ENCODE measurements around the gene PTPRM. TPM values are rescaled to one million over a fixed set of nuclear protein-coding genes. Genes with fewer than 3 reads are reported as not detected.

The PTPRM gene
- total RNA-seq, 1 donor from 2014 or later = 11.5 TPM

DNA sequence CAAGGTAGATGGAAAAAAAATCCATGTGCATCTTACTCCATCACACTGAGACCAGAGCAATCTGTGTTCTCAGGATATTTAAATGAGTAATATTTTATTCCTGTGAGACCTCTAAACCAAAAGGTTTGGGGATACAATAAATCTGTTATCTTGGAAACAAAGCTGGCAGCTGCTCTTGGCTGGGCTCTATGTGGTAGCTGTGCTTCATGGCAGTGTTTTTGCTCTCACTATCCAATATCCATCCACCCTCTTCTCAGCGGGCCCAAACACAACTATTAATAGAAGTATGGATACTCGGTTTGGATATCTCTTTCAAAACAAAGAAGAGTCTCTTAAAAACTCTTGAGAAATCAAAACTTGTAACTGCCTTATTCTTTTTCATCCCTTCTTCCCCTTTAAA lies 797.3 kb downstream of the PTPRM start:
- H3K4me1 Mint-ChIP-seq = no peaks in the 10 kb centered on the region
- H3K36me3 Mint-ChIP-seq (ENCODE audit: low read depth) = no peaks in the 10 kb centered on the region
- peaks cover 21% of the 10 kb centered on the region for H3K27me3 Mint-ChIP-seq
- no peak overlapping the region for H3K27ac Mint-ChIP-seq
- no peak for DNase-seq
- intact Hi-C loops (cut with micrococcal nuclease) = no loop called here
- no peak overlapping the region for H3K4me3 Mint-ChIP-seq
- no peaks in the 10 kb centered on the region for H3K9me3 Mint-ChIP-seq

DNA sequence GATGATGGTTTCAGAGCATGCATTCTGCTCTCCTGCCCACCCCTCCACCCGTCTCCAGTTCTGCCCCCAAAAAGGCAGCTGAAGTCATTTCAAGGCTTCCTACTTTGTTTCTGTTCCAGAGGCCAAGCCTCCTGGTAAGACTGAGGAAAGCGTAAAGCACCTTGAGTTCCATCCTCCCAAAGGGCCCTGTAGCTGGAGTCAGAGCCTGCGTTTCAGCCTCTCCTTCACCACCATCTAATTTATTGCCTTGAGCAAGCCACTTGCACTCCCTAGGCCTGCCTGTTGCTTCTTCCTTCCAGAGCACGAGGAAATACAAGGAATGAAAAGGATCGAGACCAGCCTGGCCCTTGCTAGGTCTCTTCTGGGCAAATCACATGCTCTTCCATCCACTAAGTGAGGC lies 797.9 kb downstream of the PTPRM start:
- H3K9me3 Mint-ChIP-seq = no peaks in the 10 kb centered on the region
- H3K4me3 Mint-ChIP-seq = no peak overlapping the region
- no peak for DNase-seq
- intact Hi-C loops (cut with micrococcal nuclease) = no loop called here
- H3K27me3 Mint-ChIP-seq = peaks cover 21% of the 10 kb centered on the region
- no peaks in the 10 kb centered on the region for H3K4me1 Mint-ChIP-seq
- H3K27ac Mint-ChIP-seq = no peak overlapping the region
- no peaks in the 10 kb centered on the region for H3K36me3 Mint-ChIP-seq (ENCODE audit: low read depth)

DNA sequence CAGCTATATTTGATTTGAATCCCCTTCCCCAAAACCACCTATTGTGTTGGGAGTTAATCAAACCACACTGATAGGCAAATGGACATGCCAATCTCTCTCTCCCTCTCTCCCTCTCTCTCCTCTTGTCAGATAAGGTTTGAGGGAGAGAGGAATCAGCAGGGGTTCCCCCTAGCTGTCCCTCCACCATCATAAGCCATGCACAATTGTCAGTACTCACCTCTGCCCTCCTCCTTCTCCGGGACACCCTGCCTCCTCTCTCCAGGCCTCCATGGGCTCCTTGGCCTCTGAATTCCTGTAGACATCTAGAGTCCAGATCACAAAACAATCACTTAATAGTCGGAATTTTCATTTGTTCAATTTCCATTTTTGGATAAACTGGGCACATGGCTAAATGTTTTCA lies 798.4 kb downstream of the PTPRM start:
- H3K4me1 Mint-ChIP-seq = no peaks in the 10 kb centered on the region
- H3K4me3 Mint-ChIP-seq = no peak overlapping the region
- H3K9me3 Mint-ChIP-seq = no peaks in the 10 kb centered on the region
- DNase-seq = no peak
- H3K27me3 Mint-ChIP-seq = peaks cover 21% of the 10 kb centered on the region
- intact Hi-C loops (cut with micrococcal nuclease) = no loop called here
- no peaks in the 10 kb centered on the region for H3K36me3 Mint-ChIP-seq (ENCODE audit: low read depth)
- H3K27ac Mint-ChIP-seq = no peak overlapping the region

DNA sequence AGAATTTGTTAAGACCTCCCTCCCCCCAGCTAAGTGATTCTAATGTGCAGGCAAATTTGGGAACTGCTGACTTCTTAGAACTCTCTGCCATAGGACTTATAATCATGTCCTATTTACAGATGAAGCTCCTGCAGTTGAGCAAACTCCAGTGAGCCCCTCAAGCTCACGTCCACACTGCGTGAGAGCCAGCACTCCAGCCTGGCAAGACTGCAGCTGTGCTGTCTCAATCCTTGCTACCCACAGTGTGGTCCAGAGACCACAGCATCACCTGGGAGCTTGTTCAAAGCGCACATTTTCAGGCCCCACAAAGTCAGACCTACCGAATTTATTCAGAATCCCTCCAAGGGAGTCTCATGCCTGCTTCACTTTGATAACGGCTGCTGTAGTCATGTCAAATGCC lies 799.0 kb downstream of the PTPRM start:
- peaks cover 21% of the 10 kb centered on the region for H3K27me3 Mint-ChIP-seq
- H3K27ac Mint-ChIP-seq = no peak overlapping the region
- no peaks in the 10 kb centered on the region for H3K4me1 Mint-ChIP-seq
- no peaks in the 10 kb centered on the region for H3K36me3 Mint-ChIP-seq (ENCODE audit: low read depth)
- no peaks in the 10 kb centered on the region for H3K9me3 Mint-ChIP-seq
- no peak overlapping the region for H3K4me3 Mint-ChIP-seq
- intact Hi-C loops (cut with micrococcal nuclease) = no loop called here
- DNase-seq = no peak

DNA sequence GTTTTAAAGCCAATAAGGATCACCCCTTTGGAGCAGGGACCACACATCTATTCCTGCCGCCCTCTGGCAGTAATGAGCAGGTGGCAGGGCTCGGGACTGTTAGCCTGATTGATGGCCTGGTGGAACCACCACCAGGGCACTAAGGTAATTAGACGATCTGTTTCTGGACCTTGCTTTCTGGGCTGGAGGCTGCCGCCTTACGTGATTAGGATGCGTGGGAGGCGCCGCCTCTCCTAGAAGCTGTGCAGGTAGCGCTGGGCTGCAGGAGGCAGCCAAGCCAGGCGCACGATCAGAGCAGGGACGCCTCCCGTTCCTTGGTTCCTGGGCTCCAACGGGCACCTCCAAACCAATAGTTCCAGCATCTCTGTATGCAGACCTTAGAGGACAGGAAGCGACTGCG lies 799.5 kb downstream of the PTPRM start:
- H3K36me3 Mint-ChIP-seq (ENCODE audit: low read depth) = no peaks in the 10 kb centered on the region
- peaks cover 21% of the 10 kb centered on the region for H3K27me3 Mint-ChIP-seq
- intact Hi-C loops (cut with micrococcal nuclease) = no loop called here

DNA sequence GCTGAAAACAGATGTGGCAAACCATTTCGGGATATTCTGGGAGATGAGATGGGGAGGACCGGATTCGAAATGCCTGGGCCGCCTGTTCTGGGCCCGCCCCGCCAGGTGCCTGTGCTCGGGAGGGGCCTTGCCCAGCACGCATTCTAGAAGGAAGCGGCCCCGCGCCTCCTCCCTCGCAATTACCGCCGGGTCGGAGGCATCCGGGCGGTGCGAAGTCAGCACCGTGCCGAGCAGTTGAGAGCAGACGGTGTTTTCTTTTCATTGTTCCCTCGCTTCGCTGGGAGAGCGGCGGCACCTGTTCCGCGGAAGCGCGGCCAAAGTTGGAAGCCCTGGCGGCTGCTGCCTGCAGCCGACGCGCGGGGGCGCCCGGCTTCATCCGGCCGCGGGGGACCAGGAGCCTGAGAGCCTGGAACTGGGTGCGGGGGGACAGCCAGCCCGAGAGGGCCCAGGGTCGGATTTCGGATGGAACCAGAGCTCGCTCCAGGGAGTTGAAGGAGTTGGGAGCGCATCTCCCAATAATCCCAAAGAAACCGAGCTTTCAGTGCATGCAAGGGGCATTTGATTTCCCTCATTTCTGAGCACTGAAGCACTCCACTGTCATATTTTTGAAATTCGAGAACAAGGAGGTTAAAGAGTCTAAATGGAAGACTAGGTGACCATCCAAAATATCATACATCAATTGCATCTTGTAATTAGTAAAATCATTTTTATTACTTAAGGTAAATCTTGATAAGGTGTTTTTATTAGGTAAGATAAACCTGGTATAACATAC lies 800.3 kb downstream of the PTPRM start:
- Mint-ChIP-seq H3K4me3 (peak overlapping the region; percentile 29), H3K4me1 (no peaks in the 10 kb centered on the region), H3K36me3 (ENCODE audit: low read depth) (no peaks in the 10 kb centered on the region), H3K27me3 (peaks cover 21% of the 10 kb centered on the region), H3K27ac (no peak overlapping the region), H3K9me3 (no peaks in the 10 kb centered on the region)
- intact Hi-C loops (cut with micrococcal nuclease) = no loop called here
- peak; percentile 74 for DNase-seq

More for the DNA sequence above, 799.5 kb downstream of the PTPRM start:
- H3K27ac Mint-ChIP-seq = no peak overlapping the region
- no peaks in the 10 kb centered on the region for H3K9me3 Mint-ChIP-seq
- no peak overlapping the region for H3K4me3 Mint-ChIP-seq
- no peak for DNase-seq
- H3K4me1 Mint-ChIP-seq = no peaks in the 10 kb centered on the region

DNA sequence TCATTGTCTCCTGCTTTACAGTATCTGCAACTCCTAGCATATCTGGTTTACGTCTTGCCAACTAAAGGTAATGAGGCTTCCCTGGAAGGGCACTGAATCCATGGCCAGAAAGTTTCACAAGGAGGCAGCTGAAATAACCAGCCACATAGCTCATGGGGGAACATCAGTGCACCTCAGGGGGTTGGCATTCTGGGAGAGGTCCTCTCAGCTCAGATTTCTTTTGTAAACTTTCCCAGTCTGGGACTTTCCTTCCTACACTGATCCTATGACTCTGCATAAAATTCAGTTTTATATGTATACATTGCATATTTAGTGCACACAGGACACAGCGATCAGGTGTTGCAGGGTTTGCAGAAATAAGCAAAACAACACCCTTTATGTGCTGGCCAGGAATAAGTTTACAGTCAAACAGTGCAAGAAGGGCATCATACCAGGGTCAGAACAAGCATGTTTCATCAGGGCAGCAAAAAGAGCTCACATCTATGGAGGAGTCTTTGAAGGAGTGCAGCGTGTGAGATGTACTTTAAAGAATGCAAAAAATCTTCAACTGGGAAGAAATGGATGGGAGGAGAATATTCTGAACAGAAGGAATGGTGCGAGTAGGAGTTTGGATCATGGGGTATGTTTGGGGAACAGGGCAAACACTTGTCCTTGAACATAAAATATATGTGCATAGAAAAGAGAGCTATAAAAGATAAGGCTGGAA lies 801.5 kb downstream of the PTPRM start:
- H3K4me3 Mint-ChIP-seq = no peak overlapping the region
- H3K36me3 Mint-ChIP-seq (ENCODE audit: low read depth) = no peaks in the 10 kb centered on the region
- no peaks in the 10 kb centered on the region for H3K4me1 Mint-ChIP-seq

DNA sequence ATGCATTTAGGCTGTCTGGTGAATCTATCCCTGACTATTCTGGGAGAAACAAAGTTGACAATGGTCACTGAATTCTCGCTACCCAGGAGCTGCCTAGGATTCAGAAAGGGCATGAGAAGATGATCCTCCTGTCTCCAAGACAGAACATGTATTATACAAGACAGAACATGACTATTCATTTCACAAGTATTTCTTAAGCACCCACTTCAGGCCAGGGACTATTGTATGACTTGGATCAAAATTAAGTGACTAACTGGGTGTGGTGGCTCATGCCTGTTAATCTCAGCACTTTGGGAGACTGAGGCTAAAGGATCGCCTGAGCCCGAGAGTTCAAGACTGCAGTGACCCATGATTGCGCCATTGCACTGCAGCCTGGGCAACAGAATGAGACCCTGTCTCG lies 806.4 kb downstream of the PTPRM start:
- DNase-seq = no peak
- Mint-ChIP-seq H3K36me3 (ENCODE audit: low read depth) (no peaks in the 10 kb centered on the region), H3K9me3 (no peaks in the 10 kb centered on the region), H3K4me3 (no peak overlapping the region), H3K4me1 (no peaks in the 10 kb centered on the region), H3K27ac (no peak overlapping the region), H3K27me3 (peaks cover 7% of the 10 kb centered on the region)
- intact Hi-C loops (cut with micrococcal nuclease) = no loop called here

More for the DNA sequence above, 801.5 kb downstream of the PTPRM start:
- DNase-seq = no peak
- no peaks in the 10 kb centered on the region for H3K9me3 Mint-ChIP-seq
- H3K27ac Mint-ChIP-seq = no peak overlapping the region
- intact Hi-C loops (cut with micrococcal nuclease) = no loop called here
- peaks cover 21% of the 10 kb centered on the region for H3K27me3 Mint-ChIP-seq

DNA sequence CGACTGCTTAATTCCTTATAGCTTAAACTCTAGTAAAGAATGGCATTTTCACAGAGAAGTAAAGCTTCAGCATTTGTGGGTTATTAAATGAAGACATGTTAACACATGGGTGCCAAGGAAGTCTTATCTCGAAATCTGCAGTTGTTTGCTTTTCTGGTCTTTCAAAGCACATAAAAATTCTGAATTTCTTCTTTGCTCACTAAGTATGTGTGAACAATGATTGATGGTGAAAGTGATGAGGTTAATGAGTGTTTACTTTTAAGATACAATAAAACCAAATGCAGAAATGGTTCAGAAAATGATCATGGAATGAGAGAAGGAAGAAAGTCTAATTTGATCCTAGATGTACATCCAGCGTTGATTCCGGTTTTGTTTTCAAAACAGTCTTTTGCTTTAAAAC lies 807.6 kb downstream of the PTPRM start:
- Mint-ChIP-seq H3K27me3 (no peaks in the 10 kb centered on the region), H3K4me1 (no peaks in the 10 kb centered on the region), H3K27ac (no peak overlapping the region), H3K9me3 (no peaks in the 10 kb centered on the region), H3K36me3 (ENCODE audit: low read depth) (no peaks in the 10 kb centered on the region), H3K4me3 (no peak overlapping the region)
- DNase-seq = no peak
- intact Hi-C loops (cut with micrococcal nuclease) = no loop called here

DNA sequence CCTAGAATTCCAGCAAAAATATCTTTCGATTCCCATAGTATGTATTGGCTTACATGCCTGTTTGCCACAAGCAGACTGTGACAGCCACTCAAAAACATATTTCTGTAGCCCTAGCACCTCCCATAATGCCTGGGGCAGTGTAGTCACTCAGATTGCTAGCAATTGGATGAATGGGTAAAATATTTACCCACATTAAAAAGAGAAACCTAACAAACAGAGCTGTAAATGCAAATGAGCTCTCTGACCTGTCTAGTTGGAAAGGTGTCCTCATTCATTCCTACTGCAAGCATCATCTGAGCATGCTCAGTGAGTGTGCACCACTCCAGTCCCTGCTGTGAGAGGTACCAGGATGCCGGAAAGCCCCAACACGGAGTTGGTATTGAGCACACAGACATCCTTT lies 808.1 kb downstream of the PTPRM start:
- intact Hi-C loops (cut with micrococcal nuclease) = no loop called here
- H3K36me3 Mint-ChIP-seq (ENCODE audit: low read depth) = no peaks in the 10 kb centered on the region
- H3K4me1 Mint-ChIP-seq = no peaks in the 10 kb centered on the region
- no peaks in the 10 kb centered on the region for H3K9me3 Mint-ChIP-seq
- no peaks in the 10 kb centered on the region for H3K27me3 Mint-ChIP-seq
- no peak overlapping the region for H3K27ac Mint-ChIP-seq
- no peak overlapping the region for H3K4me3 Mint-ChIP-seq
- DNase-seq = no peak

DNA sequence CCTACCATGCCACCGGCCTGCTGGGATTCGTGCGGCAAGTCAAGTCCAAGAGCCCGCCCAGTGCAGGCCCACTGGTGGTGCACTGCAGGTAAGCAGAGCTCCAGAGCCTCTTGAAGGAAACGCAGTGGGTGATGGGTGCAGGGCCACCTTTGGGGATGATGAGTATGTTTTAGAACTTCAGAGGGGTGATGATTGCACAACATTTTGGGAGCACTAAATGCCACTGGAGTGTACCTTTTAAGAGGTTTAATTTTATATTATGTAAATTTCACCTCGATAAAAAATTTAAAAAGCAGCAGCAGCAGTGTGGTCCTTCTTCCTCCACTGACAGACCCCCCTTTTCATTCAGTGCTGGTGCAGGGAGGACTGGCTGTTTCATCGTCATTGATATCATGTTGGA lies 809.0 kb downstream of the PTPRM start:
- DNase-seq = no peak
- H3K27me3 Mint-ChIP-seq = no peaks in the 10 kb centered on the region
- H3K36me3 Mint-ChIP-seq (ENCODE audit: low read depth) = no peaks in the 10 kb centered on the region
- intact Hi-C loops (cut with micrococcal nuclease) = no loop called here
- no peak overlapping the region for H3K27ac Mint-ChIP-seq
- H3K9me3 Mint-ChIP-seq = no peaks in the 10 kb centered on the region
- no peaks in the 10 kb centered on the region for H3K4me1 Mint-ChIP-seq
- no peak overlapping the region for H3K4me3 Mint-ChIP-seq

DNA sequence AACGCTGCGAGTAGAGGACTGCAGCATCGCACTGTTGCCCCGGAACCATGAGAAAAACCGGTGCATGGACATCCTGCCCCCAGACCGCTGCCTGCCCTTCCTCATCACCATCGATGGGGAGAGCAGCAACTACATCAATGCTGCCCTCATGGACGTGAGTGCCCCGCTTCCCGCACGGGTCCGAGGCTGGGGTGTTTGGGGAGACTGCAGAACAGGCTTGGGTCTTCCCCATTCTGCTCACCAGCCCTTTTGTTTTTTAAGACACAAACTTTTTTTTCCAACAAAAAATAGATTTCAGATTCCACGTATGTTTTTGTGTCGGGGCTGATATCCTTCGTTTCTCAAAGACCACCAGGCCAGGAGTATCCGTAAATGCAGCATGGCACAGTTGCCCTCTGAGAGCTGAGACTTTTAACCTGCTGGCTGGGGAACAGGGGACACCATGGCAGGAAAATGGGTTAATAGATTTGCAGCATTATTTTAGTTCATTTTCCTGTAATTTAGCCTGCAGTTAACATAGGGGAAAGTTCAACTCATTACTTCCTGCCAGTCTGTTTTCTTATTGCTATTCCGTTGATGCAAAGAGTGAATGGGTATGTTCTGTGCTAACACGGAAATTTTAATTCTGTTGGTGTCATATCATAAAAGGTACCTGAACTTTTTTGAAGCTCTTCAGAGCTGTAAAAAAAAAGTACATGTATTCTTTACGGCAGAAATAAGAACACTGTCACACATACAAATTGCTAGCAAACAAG lies 812.2 kb downstream of the PTPRM start:
- intact Hi-C loops (cut with micrococcal nuclease) = no loop called here
- no peaks in the 10 kb centered on the region for H3K9me3 Mint-ChIP-seq
- no peaks in the 10 kb centered on the region for H3K36me3 Mint-ChIP-seq (ENCODE audit: low read depth)
- no peaks in the 10 kb centered on the region for H3K27me3 Mint-ChIP-seq
- no peak overlapping the region for H3K27ac Mint-ChIP-seq
- no peak for DNase-seq
- no peak overlapping the region for H3K4me3 Mint-ChIP-seq
- no peaks in the 10 kb centered on the region for H3K4me1 Mint-ChIP-seq

DNA sequence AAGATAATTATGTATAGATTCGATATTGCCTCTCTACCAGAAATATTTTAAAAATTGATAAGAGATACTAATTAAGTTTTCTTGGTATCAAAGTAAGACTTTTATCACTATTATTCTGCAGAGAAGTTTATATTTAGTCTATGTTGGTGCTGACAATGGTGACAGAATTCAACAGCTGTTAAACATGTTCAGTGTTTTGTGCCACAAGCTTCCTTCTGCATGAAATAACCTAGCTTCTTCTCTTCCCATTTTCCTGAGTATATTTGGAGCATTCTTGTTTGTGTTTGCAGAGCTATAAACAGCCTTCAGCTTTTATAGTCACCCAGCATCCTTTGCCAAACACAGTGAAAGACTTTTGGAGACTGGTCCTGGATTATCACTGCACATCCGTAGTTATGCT lies 812.9 kb downstream of the PTPRM start:
- H3K4me3 Mint-ChIP-seq = no peak overlapping the region
- intact Hi-C loops (cut with micrococcal nuclease) = no loop called here
- H3K27me3 Mint-ChIP-seq = no peaks in the 10 kb centered on the region
- no peaks in the 10 kb centered on the region for H3K4me1 Mint-ChIP-seq
- no peak for DNase-seq
- no peak overlapping the region for H3K27ac Mint-ChIP-seq
- H3K36me3 Mint-ChIP-seq (ENCODE audit: low read depth) = no peaks in the 10 kb centered on the region
- no peaks in the 10 kb centered on the region for H3K9me3 Mint-ChIP-seq

DNA sequence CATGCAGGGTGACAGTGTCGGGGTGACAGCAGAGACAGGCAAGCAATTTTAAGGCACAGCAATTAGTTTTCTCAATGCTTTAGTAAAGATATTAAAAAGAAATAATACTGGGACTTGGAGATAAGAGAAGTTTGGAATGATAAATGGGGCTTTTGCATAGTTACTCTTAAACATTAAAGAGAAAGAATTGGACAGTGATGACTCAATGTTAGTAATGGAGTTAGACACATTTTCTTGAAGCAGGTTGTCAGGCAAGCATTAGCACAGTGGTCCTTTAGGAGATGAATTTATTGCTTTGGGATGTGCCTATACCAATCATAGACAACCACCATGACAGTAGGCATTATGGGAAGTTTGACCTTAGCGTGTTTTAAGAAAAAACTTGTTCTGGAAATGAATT lies 813.8 kb downstream of the PTPRM start:
- DNase-seq = no peak
- Mint-ChIP-seq H3K27me3 (no peaks in the 10 kb centered on the region), H3K9me3 (no peaks in the 10 kb centered on the region), H3K4me3 (no peak overlapping the region), H3K27ac (no peak overlapping the region), H3K4me1 (no peaks in the 10 kb centered on the region), H3K36me3 (ENCODE audit: low read depth) (no peaks in the 10 kb centered on the region)
- intact Hi-C loops (cut with micrococcal nuclease) = no loop called here

Data from activated CD4-positive, alpha-beta T cell treated with anti-CD3 and anti-CD28 coated beads, Interleukin-2, amount 10 ng/mL, durations not matched to agents 24 days and 14 days (primary cell).